NCI-H1436 (cell line): ENCODE measurements around the gene CRMP1.
A peak's percentile ranks its signal among the peaks of the same experiment; 100 is the strongest.

ENCODE experiments used
- DNase-seq: peaks from one replicate; lab custom pipeline; 2025; lab: John Stamatoyannopoulos, UW

Gene CRMP1

DNA sequence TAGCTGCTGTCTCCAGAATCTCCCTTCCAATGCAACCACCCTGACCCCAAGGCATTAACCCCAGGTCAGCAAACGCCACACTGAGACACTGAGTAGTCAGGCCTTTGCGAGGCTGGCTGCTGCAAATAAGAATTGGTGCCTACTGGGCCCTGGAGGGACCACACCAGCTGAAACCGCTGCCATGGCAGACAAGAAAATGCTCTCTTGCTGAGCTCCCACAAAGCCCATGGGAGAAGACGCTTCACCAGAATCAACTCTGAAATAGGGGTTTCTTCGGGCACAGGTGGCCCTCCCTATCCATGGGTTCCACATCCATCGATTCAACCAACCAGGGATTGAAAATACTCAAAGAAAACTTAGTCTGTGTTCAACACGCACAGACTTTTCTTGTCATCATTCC lies 26.7 kb upstream of the CRMP1 start:
- no peak for DNase-seq

- DNase-seq = no peak
Measured at GRCh38 chr4:5919044-5919443, 26.2 kb upstream of the CRMP1 start.

GRCh38 chr4:5918331-5918985 lies 25.6 kb upstream of the CRMP1 start:
- DNase-seq = no peak

DNA sequence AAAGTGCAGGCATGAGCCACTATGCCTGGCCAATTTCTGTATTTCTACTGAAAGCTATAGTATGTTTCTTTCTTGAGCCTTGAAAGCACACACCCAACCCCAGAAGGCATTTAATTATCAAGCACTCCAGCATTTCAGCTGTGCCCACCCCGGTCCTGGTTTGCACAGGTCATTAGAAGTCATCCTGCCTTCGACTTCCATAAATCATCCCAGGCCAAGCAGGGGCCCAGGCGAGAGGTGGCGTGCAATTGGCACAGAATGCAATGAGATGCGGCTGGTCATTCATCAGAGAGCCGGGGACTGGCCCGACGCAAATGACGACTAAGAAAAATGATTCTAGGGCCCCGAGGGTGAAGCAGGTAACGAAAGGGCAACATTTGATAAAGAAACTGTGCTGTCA lies 24.8 kb upstream of the CRMP1 start:
- DNase-seq = no peak

DNA sequence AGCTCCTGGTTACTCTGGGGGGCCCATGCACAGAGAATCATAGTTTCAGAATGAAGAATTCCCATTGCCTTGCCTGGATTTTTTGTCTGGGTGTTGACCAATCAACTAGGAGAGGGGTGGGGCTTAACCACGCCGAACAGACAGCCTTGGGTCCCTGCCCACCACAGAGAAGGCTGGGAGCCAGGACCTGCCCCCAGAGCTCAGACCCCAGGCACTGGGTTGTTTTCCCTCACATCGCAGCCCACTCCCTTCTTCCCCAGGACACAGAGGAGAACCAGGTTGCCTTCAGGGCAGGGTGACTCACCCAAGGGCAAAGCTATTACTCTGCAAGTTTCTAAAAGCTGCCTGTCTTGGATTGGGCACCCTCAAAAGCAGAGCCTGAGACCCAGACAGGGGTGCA lies 23.3 kb upstream of the CRMP1 start:
- DNase-seq = no peak

DNA sequence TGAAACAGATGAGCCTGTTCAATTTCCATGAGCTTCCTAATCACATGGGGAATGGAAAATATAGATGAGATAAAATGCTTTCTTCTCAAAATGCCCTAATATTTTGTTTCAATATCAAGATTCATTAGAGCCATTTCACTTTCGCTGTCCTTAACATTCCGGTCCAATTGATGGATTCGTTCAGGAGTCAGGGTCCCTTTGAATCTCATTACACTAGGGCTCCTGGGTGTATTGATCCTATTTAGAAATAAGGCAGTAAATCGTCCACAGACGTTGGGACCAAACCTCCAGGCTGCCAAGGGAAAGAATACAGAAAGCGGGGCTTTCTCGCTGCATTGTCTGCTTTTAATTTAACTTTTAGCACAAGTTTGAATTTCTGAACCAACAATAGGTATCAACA lies 20.6 kb upstream of the CRMP1 start:
- DNase-seq = no peak

- peak; percentile 14 for DNase-seq
Measured at GRCh38 chr4:5912614-5913019, 19.7 kb upstream of the CRMP1 start.

- no peak for DNase-seq
Measured at GRCh38 chr4:5908876-5909427, 16.1 kb upstream of the CRMP1 start.

DNA sequence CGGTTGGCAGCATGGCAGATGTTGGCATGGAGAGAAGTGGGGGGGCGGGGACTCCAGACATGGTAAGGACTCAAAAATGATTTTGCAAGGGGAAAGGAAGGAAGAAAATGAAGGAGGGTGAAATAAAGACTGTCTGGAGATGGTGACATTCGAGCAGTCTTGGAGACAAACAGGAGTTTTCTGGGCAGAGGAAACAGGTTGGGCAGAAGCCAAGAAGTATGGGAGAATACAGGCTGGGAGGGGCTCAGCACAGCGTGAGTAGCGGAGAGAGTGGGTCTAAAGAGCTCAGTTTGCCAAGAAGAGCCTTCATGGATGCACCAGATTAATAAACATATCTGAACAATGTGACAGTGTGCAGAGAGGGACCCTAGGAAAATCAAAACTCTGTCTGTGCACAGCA lies 13.3 kb upstream of the CRMP1 start:
- DNase-seq = no peak

DNA sequence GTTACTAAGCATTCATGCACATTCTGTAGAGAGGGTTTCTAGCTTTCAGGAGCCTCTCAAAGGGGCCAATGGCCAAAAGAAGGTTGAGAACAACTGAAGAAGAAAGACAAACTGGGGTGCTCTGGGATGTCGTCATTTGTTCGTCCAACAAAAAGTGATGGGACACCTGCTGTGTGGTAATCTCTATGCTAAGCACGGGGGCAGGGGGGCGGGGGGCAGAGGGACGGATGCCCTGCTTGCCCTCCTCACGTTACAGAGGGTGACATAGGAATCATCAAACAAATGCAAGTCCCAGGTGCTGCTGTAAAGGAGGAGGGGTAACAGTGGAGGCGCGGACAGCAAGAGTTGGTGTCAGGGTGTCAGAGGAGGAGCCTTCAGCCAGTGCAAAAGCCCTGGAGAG lies 12.8 kb upstream of the CRMP1 start:
- no peak for DNase-seq

- no peak for DNase-seq
Measured at GRCh38 chr4:5900844-5901243, 8.0 kb upstream of the CRMP1 start.

GRCh38 chr4:5899881-5900280 lies 7.0 kb upstream of the CRMP1 start:
- DNase-seq = no peak

- DNase-seq = no peak
Measured at GRCh38 chr4:5899396-5899795, 6.5 kb upstream of the CRMP1 start.

DNA sequence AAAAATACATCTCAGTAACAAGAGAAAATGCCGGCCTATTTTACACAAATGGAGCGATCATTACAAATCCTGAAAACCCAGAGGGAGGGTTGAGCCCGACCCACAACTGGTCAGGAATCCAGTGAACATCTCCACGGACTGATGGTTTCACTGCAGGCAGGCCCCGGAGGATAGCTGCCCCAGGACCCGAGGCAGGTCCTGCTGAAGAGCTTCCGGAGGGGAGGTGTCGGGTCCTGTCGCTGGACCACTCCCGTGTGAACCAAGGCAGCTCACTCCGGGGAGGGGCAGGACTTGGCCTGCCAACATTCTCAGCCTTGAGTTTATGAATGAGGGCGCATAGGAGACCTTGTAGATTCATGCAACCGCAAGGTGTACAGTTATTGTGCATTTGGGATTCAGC lies 4.8 kb upstream of the CRMP1 start:
- no peak for DNase-seq

GRCh38 chr4:5895287-5895686 lies 2.4 kb upstream of the CRMP1 start:
- DNase-seq = no peak

- no peak for DNase-seq
Measured at GRCh38 chr4:5894266-5894665, 1.4 kb upstream of the CRMP1 start.

DNA sequence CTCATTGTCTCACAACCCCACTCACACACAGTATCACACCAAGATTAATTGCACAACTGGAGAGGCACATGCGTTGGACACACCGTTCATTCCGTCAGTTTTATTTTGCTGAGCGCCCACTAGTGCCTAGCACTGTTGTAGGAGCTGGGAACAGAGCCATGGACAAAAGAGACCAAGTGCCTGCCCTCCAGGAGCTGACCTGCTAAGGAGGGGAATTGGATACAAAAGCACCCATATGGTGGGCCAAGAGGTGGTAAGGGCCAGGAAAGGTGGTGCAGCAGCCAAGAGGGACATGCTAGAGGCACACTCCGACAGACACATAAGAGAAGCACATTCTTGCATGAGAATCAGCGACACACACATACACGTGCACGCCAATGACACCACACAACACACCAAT lies 705 bp upstream of the CRMP1 start:
- DNase-seq = no peak

DNA sequence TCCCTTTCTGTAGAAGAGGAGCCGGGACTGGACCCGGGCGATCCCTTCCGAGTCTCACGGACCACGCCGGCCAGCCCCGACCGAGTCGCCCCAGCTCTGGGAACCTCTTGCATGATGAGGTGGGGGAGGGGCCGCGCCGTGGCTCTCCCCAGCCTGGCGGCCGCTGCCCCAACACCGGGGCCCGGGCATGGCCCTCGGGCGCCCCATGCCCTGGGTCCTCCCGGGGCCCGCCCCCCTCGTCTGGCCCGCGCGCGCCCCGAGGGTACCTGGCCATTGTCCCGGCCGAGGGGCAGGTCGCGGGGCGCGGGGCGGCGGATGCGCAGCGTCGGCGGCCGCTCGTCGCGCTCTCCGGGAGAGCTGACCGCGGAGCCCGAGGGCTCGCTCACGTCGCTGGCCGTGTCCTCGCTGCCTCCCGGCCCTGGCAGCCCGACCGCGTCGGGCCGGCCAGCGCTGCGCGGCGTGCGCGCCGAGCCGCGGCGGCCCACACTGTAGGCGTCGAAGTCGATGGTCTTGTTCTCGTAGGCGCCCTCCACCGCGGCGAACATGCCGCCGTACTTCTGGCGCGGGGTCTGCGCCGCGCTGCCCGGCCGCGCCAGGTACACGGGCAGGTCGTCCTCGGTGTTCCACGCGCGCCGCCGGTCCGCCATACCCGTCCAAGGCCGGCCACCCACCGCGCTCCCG lies 423 bp downstream of the CRMP1 start:
- DNase-seq = no peak

- DNase-seq = no peak
Measured at GRCh38 chr4:5891563-5892322, 1.1 kb downstream of the CRMP1 start.

DNA sequence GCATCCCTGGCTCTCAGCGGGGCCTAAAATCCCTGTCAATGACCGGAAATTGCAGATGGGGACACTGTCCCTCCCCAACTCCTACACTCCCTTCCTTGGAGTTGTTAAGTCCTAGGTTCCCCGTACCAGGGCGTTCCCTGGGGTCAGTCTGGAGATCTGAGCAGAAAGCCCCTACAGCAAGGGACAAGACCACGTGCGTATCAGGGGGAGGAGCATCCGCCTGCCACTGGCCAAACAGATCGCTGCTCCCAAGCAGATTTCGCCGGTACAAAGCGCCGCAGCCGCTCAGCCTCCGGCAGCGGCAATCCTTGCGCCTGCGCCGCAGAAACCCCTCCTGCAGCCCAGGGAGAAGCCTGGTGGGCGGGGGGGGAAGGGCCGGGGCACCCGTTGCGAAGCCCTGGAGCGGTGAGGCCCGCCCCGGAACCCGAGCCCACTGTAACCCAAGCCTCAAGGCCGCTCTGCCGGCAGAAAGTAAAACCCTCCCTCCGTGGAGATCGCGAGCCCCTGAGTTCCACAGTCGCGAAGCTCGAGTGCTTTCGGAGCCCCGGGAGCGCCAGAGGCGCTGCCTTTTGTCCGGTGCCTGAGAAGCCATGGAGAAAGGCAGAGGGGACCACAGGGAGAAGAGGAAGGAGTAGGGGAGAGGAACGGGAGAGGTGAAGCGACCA lies 2.7 kb downstream of the CRMP1 start:
- DNase-seq = peak; percentile 77

GRCh38 chr4:5889002-5889696 lies 3.7 kb downstream of the CRMP1 start:
- DNase-seq = no peak
